Stimulated activated CD4-positive, alpha-beta T cell treated with anti-CD3 and anti-CD28 coated beads, Interleukin-15, amount 100 ng/mL, for 1 hour (primary cell): ENCODE data around the gene EFCAB14.
"Not testable (repeated sequence)": the region's sequence is repeated elsewhere in the genome, so short reads cannot be mapped to it uniquely, and the experiment has no call there.

Source experiments
- DNase-seq, 2 donors: peaks; one replicate each; pipeline ENCODE4 v3.0.0-alpha.2; 2020; ENCODE audit warnings: low read depth in 1 of 2, low spot score in 1 of 2

EFCAB14 gene

GRCh38 chr1:46654698-46655097 lies 64.2 kb downstream of the EFCAB14 start:
- DNase-seq, result not testable (repeated sequence)

- DNase-seq, result no peak
These were observed 64.9 kb downstream of the EFCAB14 start for GRCh38 chr1:46654012-46654411.

- no peak for DNase-seq
These were observed 65.4 kb downstream of the EFCAB14 start for GRCh38 chr1:46653405-46653958.

- no peak for DNase-seq
These were observed 66.4 kb downstream of the EFCAB14 start for GRCh38 chr1:46652321-46653100.

- DNase-seq, result not testable (repeated sequence)
These were observed 67.8 kb downstream of the EFCAB14 start for GRCh38 chr1:46651152-46651551.

GRCh38 chr1:46650491-46650890 lies 68.4 kb downstream of the EFCAB14 start:
- DNase-seq, result no peak

GRCh38 chr1:46649764-46650163 lies 69.2 kb downstream of the EFCAB14 start:
- DNase-seq, result no peak

DNA sequence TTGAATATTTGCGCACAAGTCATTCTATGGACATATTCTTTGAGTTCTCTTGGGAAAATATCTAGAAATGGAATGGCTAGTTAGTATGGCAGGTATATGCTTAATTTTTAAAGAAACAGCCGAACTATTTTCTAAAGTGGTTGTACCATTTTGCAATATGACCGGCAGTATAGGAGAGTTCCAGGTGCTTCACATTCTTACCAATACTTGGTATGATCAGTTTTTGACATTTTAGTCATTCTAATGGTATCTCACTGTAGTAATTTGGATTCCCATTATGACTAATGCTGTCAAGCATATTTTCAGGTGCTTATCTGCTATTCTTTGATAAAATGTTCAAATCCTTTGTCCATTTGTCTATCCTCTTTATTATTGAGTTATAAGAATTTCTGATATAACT lies 71.3 kb downstream of the EFCAB14 start:
- DNase-seq, result no peak

- DNase-seq, result no peak
These were observed 72.1 kb downstream of the EFCAB14 start for GRCh38 chr1:46646844-46647243.

DNA sequence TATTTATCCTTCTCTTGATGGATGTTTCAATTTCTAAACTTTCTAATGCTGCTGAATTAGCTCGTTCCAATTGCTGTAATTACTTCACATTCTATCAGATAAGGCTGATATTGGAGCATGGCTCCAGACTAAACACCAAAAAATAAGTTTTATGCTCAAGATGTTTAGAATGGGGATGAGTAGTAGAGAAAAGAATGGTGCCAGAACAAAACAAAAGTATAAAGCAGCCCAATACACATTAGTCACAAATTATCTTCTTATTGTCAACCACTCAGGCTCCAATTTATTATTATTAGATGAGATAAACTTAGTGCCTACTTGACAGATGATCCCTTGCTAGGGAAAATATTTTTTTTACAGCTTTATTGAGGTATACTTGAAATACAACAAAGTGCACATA lies 72.6 kb downstream of the EFCAB14 start:
- DNase-seq, result no peak

- DNase-seq, result no peak
These were observed 73.1 kb downstream of the EFCAB14 start for GRCh38 chr1:46645815-46646214.

DNA sequence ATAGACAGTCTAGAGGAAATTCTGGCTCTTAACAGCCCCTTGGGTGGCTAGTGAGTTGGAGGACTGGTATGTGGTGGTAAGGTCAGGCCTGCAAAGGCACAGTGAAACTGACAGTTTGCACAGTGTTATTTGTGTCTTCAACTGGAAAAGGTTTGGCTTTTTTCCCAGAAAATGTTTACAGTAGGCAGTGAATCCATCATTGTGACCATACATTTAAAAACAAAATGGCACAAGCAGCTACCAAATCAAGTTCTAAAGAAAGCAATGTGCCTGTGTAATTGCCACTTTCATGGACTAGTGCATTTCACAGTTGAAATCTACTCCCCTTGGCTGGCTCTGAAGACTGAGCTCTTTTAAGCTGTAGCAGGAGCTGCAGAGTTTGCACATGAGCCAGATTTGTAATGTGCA lies 75.5 kb downstream of the EFCAB14 start:
- no peak for DNase-seq

DNA sequence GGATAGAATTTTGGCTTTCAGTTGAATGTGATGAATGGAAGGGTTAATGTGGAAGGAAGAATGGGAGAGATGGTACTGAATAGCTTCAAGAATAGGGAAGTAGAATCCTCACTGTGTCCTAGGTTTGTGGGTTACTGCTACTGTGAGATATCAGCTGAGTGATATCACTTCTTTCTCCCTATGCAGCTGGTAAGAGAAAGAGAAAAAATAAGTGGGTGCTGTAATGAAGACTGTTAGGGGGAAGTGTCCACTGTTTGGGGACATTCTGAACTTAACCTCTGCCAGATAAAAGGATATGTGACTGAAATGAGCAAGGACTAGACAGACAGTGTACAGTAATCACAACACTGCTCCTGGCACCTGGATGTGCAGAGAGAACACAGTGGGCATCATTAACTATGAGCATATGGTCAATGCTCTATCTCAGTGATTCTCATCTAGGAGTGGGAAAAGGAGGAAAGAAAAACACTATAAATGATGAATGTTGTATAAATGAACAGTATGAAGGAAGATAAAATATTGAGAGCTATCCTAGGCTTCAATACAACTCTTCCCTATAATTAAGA lies 76.7 kb downstream of the EFCAB14 start:
- no peak for DNase-seq

- no peak for DNase-seq
These were observed 79.4 kb downstream of the EFCAB14 start for GRCh38 chr1:46639547-46639946.

GRCh38 chr1:46638921-46639320 lies 80.0 kb downstream of the EFCAB14 start:
- DNase-seq, result no peak

GRCh38 chr1:46637444-46638083 lies 81.3 kb downstream of the EFCAB14 start:
- no peak for DNase-seq

DNA sequence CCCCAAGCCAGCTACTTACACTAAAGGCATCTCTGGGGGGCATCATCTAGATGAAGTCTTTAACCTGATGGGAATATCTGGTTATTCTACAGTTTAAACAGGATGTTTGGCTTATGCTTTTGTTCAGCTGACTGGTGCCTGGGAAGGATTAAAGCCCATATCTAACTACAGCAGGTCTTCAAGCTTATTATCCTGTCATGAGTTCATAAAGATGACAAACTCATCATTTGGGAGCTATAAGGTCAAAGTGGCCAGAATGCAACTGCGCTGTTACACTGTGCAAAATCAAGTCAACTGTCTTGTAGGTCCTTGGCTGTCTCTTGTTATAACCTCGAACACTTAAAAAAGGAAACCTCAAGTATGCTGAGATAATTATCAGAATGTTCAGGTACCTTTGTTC lies 83.7 kb downstream of the EFCAB14 start:
- DNase-seq, result no peak

GRCh38 chr1:46630719-46631118 lies 88.2 kb downstream of the EFCAB14 start:
- no peak for DNase-seq
